Esophagus squamous epithelium (tissue), 5 donors: Measurements from ENCODE around the gene ZFPM1. TPM values are rescaled to one million over a fixed set of nuclear protein-coding genes. Genes with fewer than 3 reads are reported as not detected.
"Not testable (repeated sequence)": the region's sequence is repeated elsewhere in the genome, so short reads cannot be mapped to it uniquely, and the experiment has no call there.

Experiments
- DNase-seq: peaks from one replicate; lab custom pipeline; 2025; lab: John Stamatoyannopoulos, UW
- H3K27ac ChIP-seq, 4 donors: fragments of 200-600 bp; sonication (generic); one replicate each; pipeline ENCODE4 v1.5.1; 2016 to 2019; ENCODE audit warnings: mild to moderate bottlenecking in 1 of 4
- H3K27me3 ChIP-seq, 4 donors: fragments of 200-600 bp; sonication (generic); 1 replicate in 3 of 4; 2 replicates in 1 of 4; pipeline versions ENCODE4 v1.5.1 to v1.6.0; 2017 to 2021; ENCODE audit warnings: antibody characterized with exemption in 1 of 4
- H3K36me3 ChIP-seq, 3 donors: fragments of 200-600 bp; sonication (generic); one replicate each; pipeline ENCODE4 v1.5.1; 2016 to 2019
- H3K4me1 ChIP-seq, 3 donors: fragments of 200-600 bp; sonication (generic); one replicate each; pipeline ENCODE4 v1.5.1; 2017 to 2019
- H3K4me3 ChIP-seq, 4 donors: fragments of 200-600 bp; sonication (generic); 1 replicate in 3 of 4; 2 replicates in 1 of 4; pipeline ENCODE4 v1.5.1; 2016 to 2019; ENCODE audit warnings: mild to moderate bottlenecking in 2 of 4, moderate library complexity in 1 of 4
- H3K9me3 ChIP-seq, 3 donors: fragments of 200-600 bp; sonication (generic); one replicate each; pipeline ENCODE4 v1.5.1; 2016 to 2019
- CTCF ChIP-seq, 6 experiments: fragments of 450-650 bp in 4 of 6; fragments of 200-600 bp in 2 of 6; sonication (generic) in 2 of 6; IDR thresholded peaks; one replicate each; pipeline ENCODE4 v1.5.1; 2016 to 2019; ENCODE audit warnings: antibody characterized with exemption in 6 of 6, mild to moderate bottlenecking in 4 of 6, moderate library complexity in 4 of 6
- POLR2A ChIP-seq, 4 donors: fragments of 450-650 bp; IDR thresholded peaks; one replicate each; pipeline ENCODE4 v1.6.1; 2017; ENCODE audit warnings: antibody characterized with exemption in 4 of 4, mild to moderate bottlenecking in 4 of 4, moderate library complexity in 3 of 4
- WGBS, 2 donors: methylation state at CpG; one replicate each; pipeline ENCODE4 v1.1.5; 2018; 5-methylcytosine and 5-hydroxymethylcytosine counted together
- intact Hi-C: fragments of 100-400 bp; cut with DNase I; formaldehyde crosslinking; loops from one replicate; pipeline ENCODE4 v1.15.0; 2022
- total RNA-seq, 4 donors: library from RNA; depleted of rRNA; stranded (reverse); fragments of >200 nt; gene quantifications; one replicate each; pipeline ENCODE4 v1.1.0, GENCODE V29; 2016
- donor health status: DM: yes; HTN: yes; CAD: no.

ZFPM1 gene
- total RNA-seq, 4 donors from 2014 or later = 0.67 to 1.7 (median 1.2) TPM

- Histone ChIP-seq H3K27me3 (no peaks in the 10 kb centered on the region), H3K36me3 (no peaks in the 10 kb centered on the region), H3K9me3 (no peaks in the 10 kb centered on the region), H3K4me3 (no peak overlapping the region), H3K27ac (no peak overlapping the region), H3K4me1 (peaks cover 0 to 24% (median 0%) of the 10 kb centered on the region in 3 donors)
- intact Hi-C loops = no loop called here
- no peak for DNase-seq
- WGBS, 2 donors = 71 to 80% methylated on average over 7 of the region's 20 CpGs
- TF ChIP-seq POLR2A (IDR thresholded peaks at IDR 0.05) = no peak
- no peak for TF ChIP-seq CTCF (IDR thresholded peaks at IDR 0.05)
These were observed 15.4 kb downstream of the ZFPM1 start for GRCh38 chr16:88468275-88469129.

- no peak for DNase-seq
- H3K9me3 ChIP-seq = no peaks in the 10 kb centered on the region
- no peak overlapping the region for H3K4me3 ChIP-seq
- H3K4me1 ChIP-seq = peaks cover 0 to 24% (median 0%) of the 10 kb centered on the region in 3 donors
- intact Hi-C loops = no loop called here
- TF ChIP-seq POLR2A (IDR thresholded peaks at IDR 0.05) (no peak), CTCF (IDR thresholded peaks at IDR 0.05) (no peak)
- no peaks in the 10 kb centered on the region for H3K36me3 ChIP-seq
- no peak overlapping the region for H3K27ac ChIP-seq
- no peaks in the 10 kb centered on the region for H3K27me3 ChIP-seq
- WGBS, 2 donors = 61 to 74% methylated on average over 15 of the region's 19 CpGs
These were observed 16.7 kb downstream of the ZFPM1 start for GRCh38 chr16:88469615-88470395.

- H3K4me1 ChIP-seq = peaks cover 0 to 19% (median 0%) of the 10 kb centered on the region in 3 donors
- DNase-seq, H3K27ac ChIP-seq, intact Hi-C loops, H3K9me3 ChIP-seq, H3K36me3 ChIP-seq, H3K4me3 ChIP-seq, H3K27me3 ChIP-seq: not testable (repeated sequence)
- 77% methylated on average over 5 of the region's 13 CpGs; no CpG with 5 or more reads in 1 of the 2 donors for WGBS, 2 donors
These were observed 17.3 kb downstream of the ZFPM1 start for GRCh38 chr16:88470396-88470680.

GRCh38 chr16:88470696-88471095, 17.6 kb downstream of the ZFPM1 start:
- H3K36me3 ChIP-seq, H3K4me3 ChIP-seq, intact Hi-C loops, H3K9me3 ChIP-seq, H3K27me3 ChIP-seq, DNase-seq, H3K27ac ChIP-seq: not testable (repeated sequence)
- peaks cover 0 to 16% (median 0%) of the 10 kb centered on the region in 3 donors for H3K4me1 ChIP-seq
- 75 to 79% methylated on average over 8 to 13 of the region's 24 CpGs for WGBS, 2 donors

GRCh38 chr16:88471115-88471514, 18.0 kb downstream of the ZFPM1 start:
- Histone ChIP-seq H3K36me3 (no peaks in the 10 kb centered on the region), H3K27ac (no peak overlapping the region), H3K9me3 (no peaks in the 10 kb centered on the region), H3K4me1 (peaks cover 0 to 13% (median 0%) of the 10 kb centered on the region in 3 donors), H3K27me3 (no peaks in the 10 kb centered on the region), H3K4me3 (no peak overlapping the region)
- no peak for TF ChIP-seq POLR2A (IDR thresholded peaks at IDR 0.05)
- TF ChIP-seq CTCF (IDR thresholded peaks at IDR 0.05) = no peak
- DNase-seq = no peak
- WGBS, 2 donors = 96% methylated on average over 4 of the region's 17 CpGs; no CpG with 5 or more reads in 1 of the 2 donors
- intact Hi-C loops = no loop called here

- H3K4me1 ChIP-seq = peaks cover 0 to 13% (median 0%) of the 10 kb centered on the region in 3 donors
- H3K27ac ChIP-seq = no peak overlapping the region
- intact Hi-C loops = no loop called here
These were observed 18.5 kb downstream of the ZFPM1 start for GRCh38 chr16:88471575-88471974.

More at GRCh38 chr16:88471575-88471974, 18.5 kb downstream of the ZFPM1 start:
- no peak for DNase-seq
- Histone ChIP-seq H3K4me3 (no peak overlapping the region), H3K36me3 (no peaks in the 10 kb centered on the region), H3K27me3 (no peaks in the 10 kb centered on the region), H3K9me3 (no peaks in the 10 kb centered on the region)
- TF ChIP-seq CTCF (IDR thresholded peaks at IDR 0.05) (no peak), POLR2A (IDR thresholded peaks at IDR 0.05) (no peak)
- 83 to 89% methylated on average over 1 to 11 of the region's 16 CpGs for WGBS, 2 donors
